Stimulated activated CD8-positive, alpha-beta memory T cell treated with anti-CD3 and anti-CD28 coated beads, Interleukin-4, amount 100 ng/mL, for 1 hour (primary cell): ENCODE data around the gene GMDS.

ENCODE experiments used
- DNase-seq, 2 donors: peaks; one replicate each; pipeline ENCODE4 v3.0.0-alpha.2; 2020; ENCODE audit warnings: low read depth in 2 of 2, low spot score in 1 of 2

The GMDS gene

GRCh38 chr6:2181567-2181966 is 63.8 kb downstream of the GMDS start:
- DNase-seq = no peak

GRCh38 chr6:2179950-2180349 is 65.5 kb downstream of the GMDS start:
- no peak for DNase-seq

- DNase-seq = no peak
Measured at GRCh38 chr6:2179241-2179640, 66.2 kb downstream of the GMDS start.

GRCh38 chr6:2178125-2178524 is 67.3 kb downstream of the GMDS start:
- DNase-seq = no peak

- DNase-seq = no peak
Measured at GRCh38 chr6:2175825-2176224, 69.6 kb downstream of the GMDS start.

GRCh38 chr6:2173203-2173961 is 72.0 kb downstream of the GMDS start:
- DNase-seq = no peak

- no peak for DNase-seq
Measured at GRCh38 chr6:2171728-2172127, 73.7 kb downstream of the GMDS start.

- DNase-seq = no peak
Measured at GRCh38 chr6:2168480-2168879, 76.9 kb downstream of the GMDS start.

GRCh38 chr6:2166717-2167116 is 78.7 kb downstream of the GMDS start:
- DNase-seq = no peak

- DNase-seq = no peak
Measured at GRCh38 chr6:2165286-2165685, 80.1 kb downstream of the GMDS start.

- DNase-seq = no peak
Measured at GRCh38 chr6:2164481-2164880, 80.9 kb downstream of the GMDS start.

- no peak for DNase-seq
Measured at GRCh38 chr6:2162079-2162445, 83.3 kb downstream of the GMDS start.

- no peak for DNase-seq
Measured at GRCh38 chr6:2158596-2159271, 86.7 kb downstream of the GMDS start.

- DNase-seq = no peak
Measured at GRCh38 chr6:2157441-2158127, 87.8 kb downstream of the GMDS start.

- no peak for DNase-seq
Measured at GRCh38 chr6:2155206-2155605, 90.2 kb downstream of the GMDS start.

- no peak for DNase-seq
Measured at GRCh38 chr6:2149361-2150006, 95.9 kb downstream of the GMDS start.

- DNase-seq = no peak
Measured at GRCh38 chr6:2148748-2149147, 96.7 kb downstream of the GMDS start.

GRCh38 chr6:2147766-2148448 is 97.5 kb downstream of the GMDS start:
- no peak for DNase-seq

- DNase-seq = no peak
Measured at GRCh38 chr6:2147261-2147660, 98.1 kb downstream of the GMDS start.

- no peak for DNase-seq
Measured at GRCh38 chr6:2144210-2144609, 101.2 kb downstream of the GMDS start.

- no peak for DNase-seq
Measured at GRCh38 chr6:2141644-2142290, 103.6 kb downstream of the GMDS start.
